ENCODE measurements around the gene F10.

- TF ChIP-seq CTCF (IDR thresholded peaks at IDR 0.05; ENCODE audit: low read depth, low read length, missing input control) (no peak), NR2F2 (IDR thresholded peaks at IDR 0.05) (no peak), ZBTB33 (IDR thresholded peaks at IDR 0.05) (no peak), RAD21 (IDR thresholded peaks at IDR 0.05) (no peak), ATF3 (IDR thresholded peaks at IDR 0.05) (no peak), TAF1 (conservative IDR thresholded peaks at IDR 0.05) (no peak), MAX (IDR thresholded peaks at IDR 0.05) (no peak), REST (IDR thresholded peaks at IDR 0.05) (no peak), GABPA (IDR thresholded peaks at IDR 0.05 in 1 of 2, conservative IDR thresholded peaks at IDR 0.05 in 1 of 2) (no peak)
Observed at GRCh38 chr13:113176280-113176679, 53.7 kb downstream of the F10 start.
